Spleen (tissue), 7 donors: ENCODE measurements around the gene ADAM8.

Source experiments
- CTCF ChIP-seq, 11 experiments: fragments of 200-600 bp in 7 of 11; fragments of 450-650 bp in 4 of 11; sonication (generic) in 4 of 11; IDR thresholded peaks in 8 of 11; conservative IDR thresholded peaks in 3 of 11; 1 replicate in 7 of 11; 2 replicates in 4 of 11; pipeline versions ENCODE4 v1.4.0 to v1.8.0; 2016 to 2021; ENCODE audit warnings: antibody characterized with exemption in 11 of 11, inconsistent platforms in 4 of 11, mild to moderate bottlenecking in 1 of 11
- POLR2AphosphoS5 ChIP-seq, 3 donors: sonication (generic); formaldehyde crosslinking; IDR thresholded peaks; one replicate each; pipeline ENCODE4 v1.5.1; 2017; ENCODE audit warnings: antibody characterized with exemption in 3 of 3
- donor health status: DM: no; HTN: no; CAD: no; lungs with moderate emphysema.
- donor health status: DM: no; HTN: no; CAD: no.
- donor health status: DM: no; HTN: no; CAD: no.

GRCh38 chr10:133270204-133270603, 6.5 kb downstream of the ADAM8 start:
- TF ChIP-seq POLR2AphosphoS5 (IDR thresholded peaks at IDR 0.05) (peak in 1 of 3 donors; percentile 34), CTCF (IDR thresholded peaks at IDR 0.05 in 8 of 11, conservative IDR thresholded peaks at IDR 0.05 in 3 of 11) (no peak)
